Esophagus muscularis mucosa (tissue), 4 donors: ENCODE results near the gene B3GLCT.

ENCODE experiments used
- EP300 ChIP-seq: sonication (generic); formaldehyde crosslinking; IDR thresholded peaks from one replicate; pipeline ENCODE4 v1.6.1; 2017; ENCODE audit warnings: antibody characterized with exemption
- POLR2A ChIP-seq: fragments of 450-650 bp; IDR thresholded peaks from one replicate; pipeline ENCODE4 v1.6.1; 2017; ENCODE audit warnings: antibody characterized with exemption, moderate library complexity, mild to moderate bottlenecking, low read depth
- POLR2AphosphoS5 ChIP-seq, 2 donors: sonication (generic); formaldehyde crosslinking; IDR thresholded peaks; one replicate each; pipeline ENCODE4 v1.6.1; 2017; ENCODE audit warnings: antibody characterized with exemption in 2 of 2
- TF ChIP-seq, protein P1 (sequence below), 3 experiments: fragments of 200-600 bp in 2 of 3; fragments of 450-650 bp in 1 of 3; sonication (generic) in 2 of 3; IDR thresholded peaks; one replicate each; pipeline ENCODE4 v1.5.1; 2017 to 2019; ENCODE audit warnings: antibody characterized with exemption in 3 of 3, mild to moderate bottlenecking in 2 of 3, moderate library complexity in 1 of 3

GRCh38 chr13:31377946-31378345 lies 178.2 kb downstream of the B3GLCT start:
- TF ChIP-seq EP300 (no peak), POLR2A (no peak), POLR2AphosphoS5 (IDR thresholded peaks at IDR 0.05) (no peak)
- TF ChIP-seq, protein P1, sequence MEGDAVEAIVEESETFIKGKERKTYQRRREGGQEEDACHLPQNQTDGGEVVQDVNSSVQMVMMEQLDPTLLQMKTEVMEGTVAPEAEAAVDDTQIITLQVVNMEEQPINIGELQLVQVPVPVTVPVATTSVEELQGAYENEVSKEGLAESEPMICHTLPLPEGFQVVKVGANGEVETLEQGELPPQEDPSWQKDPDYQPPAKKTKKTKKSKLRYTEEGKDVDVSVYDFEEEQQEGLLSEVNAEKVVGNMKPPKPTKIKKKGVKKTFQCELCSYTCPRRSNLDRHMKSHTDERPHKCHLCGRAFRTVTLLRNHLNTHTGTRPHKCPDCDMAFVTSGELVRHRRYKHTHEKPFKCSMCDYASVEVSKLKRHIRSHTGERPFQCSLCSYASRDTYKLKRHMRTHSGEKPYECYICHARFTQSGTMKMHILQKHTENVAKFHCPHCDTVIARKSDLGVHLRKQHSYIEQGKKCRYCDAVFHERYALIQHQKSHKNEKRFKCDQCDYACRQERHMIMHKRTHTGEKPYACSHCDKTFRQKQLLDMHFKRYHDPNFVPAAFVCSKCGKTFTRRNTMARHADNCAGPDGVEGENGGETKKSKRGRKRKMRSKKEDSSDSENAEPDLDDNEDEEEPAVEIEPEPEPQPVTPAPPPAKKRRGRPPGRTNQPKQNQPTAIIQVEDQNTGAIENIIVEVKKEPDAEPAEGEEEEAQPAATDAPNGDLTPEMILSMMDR (IDR thresholded peaks at IDR 0.05): no peak
